Measurements from ENCODE around the gene B3GNT2. TPM values are rescaled to one million over a fixed set of nuclear protein-coding genes. Genes with fewer than 3 reads are reported as not detected.
A peak's percentile ranks its signal among the peaks of the same experiment; 100 is the strongest.

B3GNT2 gene
- polyA plus RNA-seq, 1 experiment, result 8.6 TPM

DNA sequence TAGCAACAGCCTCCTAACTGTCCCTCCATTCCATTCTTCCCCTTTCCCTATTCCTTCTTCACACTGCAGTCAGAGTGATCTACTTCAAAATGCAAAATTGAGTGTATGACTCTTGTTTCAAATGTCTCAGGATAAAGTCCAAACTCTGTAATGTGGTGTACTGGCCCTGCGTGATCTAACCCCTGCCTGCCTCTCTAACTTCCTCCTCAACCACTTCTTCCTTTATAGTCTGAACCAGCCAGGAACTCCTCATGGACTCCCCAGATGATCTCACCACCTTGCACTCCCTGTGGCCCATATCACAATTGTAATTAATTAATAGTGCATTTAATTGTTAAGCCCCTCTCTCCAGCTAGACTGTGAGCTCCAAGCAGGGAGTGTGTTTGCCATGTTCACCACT, 3.1 kb upstream of the B3GNT2 start:
- peaks cover 2% of the 10 kb centered on the region; the same call in 1 of the 2 replicates for H3K9me3 ChIP-seq (ENCODE audit: control insufficient read depth, insufficient read depth, low read length)

DNA sequence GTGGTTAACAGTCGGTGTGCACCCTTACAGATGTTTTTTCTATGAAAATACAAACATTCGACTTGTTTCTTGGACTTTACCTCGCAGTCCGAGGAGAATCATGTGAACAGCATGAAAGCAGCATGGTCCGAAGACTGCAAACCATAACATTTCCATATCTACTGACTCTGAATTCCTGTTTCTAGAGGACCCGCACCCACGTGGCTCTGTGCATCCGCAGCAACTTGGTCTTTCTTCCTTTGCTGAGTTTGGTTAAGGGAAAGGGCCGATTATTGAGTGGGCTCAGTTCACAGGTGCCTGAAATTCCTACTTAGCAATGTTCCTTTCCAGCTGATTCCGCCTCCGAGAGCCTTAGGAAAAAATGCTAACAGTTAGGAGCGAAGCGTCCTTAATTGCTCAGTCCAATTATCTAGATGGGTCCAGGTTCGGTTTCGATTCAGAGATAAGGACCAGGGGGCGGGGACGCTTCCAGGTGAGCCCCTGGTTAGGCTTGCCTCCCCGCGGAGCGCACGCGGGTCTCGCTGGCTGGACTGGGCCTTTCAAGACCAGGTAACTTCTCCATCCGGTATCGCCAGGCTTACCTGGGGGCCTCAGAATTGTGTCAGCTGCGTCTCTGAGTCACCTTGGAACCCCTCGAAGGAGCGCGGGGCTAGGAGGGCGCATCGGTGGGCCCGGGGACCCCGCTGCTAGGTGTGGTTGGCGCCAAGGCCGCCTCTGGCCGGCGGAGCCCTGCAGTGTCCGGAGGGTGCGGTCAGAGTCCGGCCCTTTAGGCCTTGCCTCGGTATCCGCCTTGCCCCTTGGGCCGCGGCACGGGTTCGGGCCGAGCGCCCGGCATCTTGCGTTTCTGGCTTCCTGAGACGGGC, 1.1 kb upstream of the B3GNT2 start:
- CTCF ChIA-PET, result interaction anchor here (0.7 kb wide), 1 partner anchor 16 kb away, joined by 6 read pairs; no protein-coding TSS in a partner anchor
- TF ChIP-seq, protein P1, sequence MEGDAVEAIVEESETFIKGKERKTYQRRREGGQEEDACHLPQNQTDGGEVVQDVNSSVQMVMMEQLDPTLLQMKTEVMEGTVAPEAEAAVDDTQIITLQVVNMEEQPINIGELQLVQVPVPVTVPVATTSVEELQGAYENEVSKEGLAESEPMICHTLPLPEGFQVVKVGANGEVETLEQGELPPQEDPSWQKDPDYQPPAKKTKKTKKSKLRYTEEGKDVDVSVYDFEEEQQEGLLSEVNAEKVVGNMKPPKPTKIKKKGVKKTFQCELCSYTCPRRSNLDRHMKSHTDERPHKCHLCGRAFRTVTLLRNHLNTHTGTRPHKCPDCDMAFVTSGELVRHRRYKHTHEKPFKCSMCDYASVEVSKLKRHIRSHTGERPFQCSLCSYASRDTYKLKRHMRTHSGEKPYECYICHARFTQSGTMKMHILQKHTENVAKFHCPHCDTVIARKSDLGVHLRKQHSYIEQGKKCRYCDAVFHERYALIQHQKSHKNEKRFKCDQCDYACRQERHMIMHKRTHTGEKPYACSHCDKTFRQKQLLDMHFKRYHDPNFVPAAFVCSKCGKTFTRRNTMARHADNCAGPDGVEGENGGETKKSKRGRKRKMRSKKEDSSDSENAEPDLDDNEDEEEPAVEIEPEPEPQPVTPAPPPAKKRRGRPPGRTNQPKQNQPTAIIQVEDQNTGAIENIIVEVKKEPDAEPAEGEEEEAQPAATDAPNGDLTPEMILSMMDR (IDR thresholded peaks at IDR 0.05; ENCODE audit: low read depth, low read length), result no peak
- POLR2A ChIA-PET, result no interaction called here
- no peak overlapping the region for H3K27ac ChIP-seq (ENCODE audit: low read depth, low read length)
- H3K9me3 ChIP-seq (ENCODE audit: control insufficient read depth, insufficient read depth, low read length), result peaks cover 2% of the 10 kb centered on the region; the same call in 1 of the 2 replicates
- peak overlapping the region; percentile 92 for H3K4me3 ChIP-seq (ENCODE audit: low read depth, low read length)
- DNase-seq (ENCODE audit: low read depth, low spot score), result no peak
- peaks cover 8% of the 10 kb centered on the region for H3K27me3 ChIP-seq (ENCODE audit: control insufficient read depth, insufficient read depth, low read length)

More for the DNA sequence above, 3.1 kb upstream of the B3GNT2 start:
- Histone ChIP-seq H3K4me3 (ENCODE audit: low read depth, low read length) (no peak overlapping the region), H3K27ac (ENCODE audit: low read depth, low read length) (no peak overlapping the region), H3K27me3 (ENCODE audit: control insufficient read depth, insufficient read depth, low read length) (peaks cover 9% of the 10 kb centered on the region)
- CTCF ChIA-PET, result no interaction called here
- POLR2A ChIA-PET, result no interaction called here
- no peak for DNase-seq (ENCODE audit: low read depth, low spot score)
- TF ChIP-seq, protein P1 (IDR thresholded peaks at IDR 0.05; ENCODE audit: low read depth, low read length), result no peak

DNA sequence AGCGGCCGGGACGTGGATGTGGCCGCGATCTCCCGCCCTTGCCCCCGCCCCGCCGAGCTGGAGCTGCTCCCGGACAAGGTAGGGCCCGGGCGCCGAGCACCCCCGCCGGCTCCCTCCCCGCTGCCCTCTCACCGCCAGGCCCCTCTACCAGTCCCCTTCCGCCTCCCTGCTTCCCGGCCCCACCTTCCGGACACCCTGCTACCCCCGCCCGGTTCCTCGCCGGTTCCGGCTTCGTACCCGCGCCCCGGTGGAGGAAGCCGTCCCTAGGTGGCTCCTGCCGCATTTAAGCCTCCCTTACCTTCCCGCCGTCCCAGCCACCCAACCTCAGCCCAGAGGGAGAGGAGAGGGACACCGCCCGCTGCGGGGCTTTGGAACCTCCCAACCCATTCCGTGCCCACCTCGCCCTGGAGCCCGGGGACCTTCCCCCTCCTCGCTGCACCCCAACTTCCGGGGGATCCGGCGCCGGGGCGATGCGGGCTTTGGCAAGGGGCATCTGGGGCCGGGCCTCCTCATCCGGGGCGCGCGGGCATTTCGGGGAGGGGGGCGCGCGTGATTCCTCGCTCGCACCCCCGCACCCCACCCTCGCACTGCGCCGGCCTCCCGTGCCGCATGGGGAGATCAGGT, 475 bp downstream of the B3GNT2 start:
- Histone ChIP-seq H3K27me3 (ENCODE audit: control insufficient read depth, insufficient read depth, low read length) (no peaks in the 10 kb centered on the region), H3K9me3 (ENCODE audit: control insufficient read depth, insufficient read depth, low read length) (peaks cover 2% of the 10 kb centered on the region; the same call in 1 of the 2 replicates), H3K4me3 (ENCODE audit: low read depth, low read length) (peak overlapping the region; percentile 92), H3K27ac (ENCODE audit: low read depth, low read length) (peak overlapping the region; percentile 21)
- ChIA-PET POLR2A (no interaction called here), CTCF (no interaction called here)
- TF ChIP-seq, protein P1 (IDR thresholded peaks at IDR 0.05; ENCODE audit: low read depth, low read length), result no peak
- DNase-seq (ENCODE audit: low read depth, low spot score), result no peak

DNA sequence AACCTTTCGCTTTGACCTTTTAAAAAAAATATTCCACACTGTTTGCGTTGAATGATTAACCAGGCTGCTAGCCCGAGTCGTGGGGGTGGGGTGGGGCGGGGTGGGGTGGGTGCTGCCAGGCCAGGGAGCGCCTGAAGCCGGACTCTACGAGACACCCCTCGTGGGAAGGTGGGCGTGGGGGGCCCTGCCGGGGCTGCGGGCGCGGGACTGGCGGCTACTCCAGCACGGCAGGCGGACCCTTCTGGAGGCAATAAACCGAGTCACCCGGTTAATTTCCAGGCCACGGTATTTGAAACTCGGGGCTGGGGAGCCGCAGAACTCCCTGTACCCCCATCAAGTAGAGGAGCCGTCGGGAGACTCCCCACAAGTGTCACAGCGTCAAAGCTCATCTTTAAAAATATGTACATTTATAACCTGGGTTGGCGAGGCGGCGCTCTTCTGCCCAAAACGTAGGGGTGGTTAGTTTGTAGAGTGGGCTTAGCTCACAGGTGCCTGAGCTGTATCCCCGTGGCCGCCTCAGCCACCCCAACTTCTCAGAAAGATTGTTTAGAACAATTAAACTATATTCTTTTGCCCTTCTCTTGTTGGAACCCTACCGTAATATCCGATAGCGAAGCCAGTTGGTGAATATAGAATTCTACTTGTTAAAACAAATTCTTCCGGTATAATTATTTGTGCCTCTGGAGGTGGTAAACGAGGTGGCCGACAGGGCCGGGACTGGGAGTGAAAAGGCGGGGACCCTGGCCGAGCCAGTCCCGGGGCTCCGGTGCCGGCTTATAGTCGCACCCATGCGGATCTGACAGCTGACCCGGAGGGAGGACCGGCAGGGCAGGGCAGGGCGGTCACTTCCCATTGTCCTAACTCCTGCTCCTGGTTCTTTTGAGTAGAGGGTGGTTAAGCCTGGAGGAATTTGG, 1.4 kb downstream of the B3GNT2 start:
- CTCF ChIA-PET, result no interaction called here
- no peak overlapping the region for H3K27ac ChIP-seq (ENCODE audit: low read depth, low read length)

More for the DNA sequence above, 1.4 kb downstream of the B3GNT2 start:
- no peak for DNase-seq (ENCODE audit: low read depth, low spot score)
- Histone ChIP-seq H3K4me3 (ENCODE audit: low read depth, low read length) (peak overlapping the region; percentile 92), H3K9me3 (ENCODE audit: control insufficient read depth, insufficient read depth, low read length) (peaks cover 2% of the 10 kb centered on the region; the same call in 1 of the 2 replicates), H3K27me3 (ENCODE audit: control insufficient read depth, insufficient read depth, low read length) (no peaks in the 10 kb centered on the region)
- TF ChIP-seq, protein P1 (IDR thresholded peaks at IDR 0.05; ENCODE audit: low read depth, low read length), result no peak
- POLR2A ChIA-PET, result no interaction called here
